Large intestine (tissue), 3 donors: ENCODE results near the gene OXA1L. TPM values are rescaled to one million over a fixed set of nuclear protein-coding genes. Genes with fewer than 3 reads are reported as not detected.
"Not testable (repeated sequence)": the region's sequence is repeated elsewhere in the genome, so short reads cannot be mapped to it uniquely, and the experiment has no call there.

ENCODE experiments used
- DNase-seq, 2 donors: peaks; one replicate each; pipeline versions ENCODE4 v3.0.0 to v3.0.0-alpha.2; 2013
- H3K27ac ChIP-seq: one replicate; pipeline ENCODE4 v1.5.1; 2013; ENCODE audit warnings: low read length
- H3K27me3 ChIP-seq: 2 replicates; pipeline ENCODE4 v1.6.1; 2013; ENCODE audit warnings: low read length; ENCODE audit not compliant: control insufficient read depth, insufficient read depth
- H3K36me3 ChIP-seq: 2 replicates; pipeline ENCODE4 v1.6.1; 2013; ENCODE audit warnings: low read length; ENCODE audit not compliant: control insufficient read depth, insufficient read depth
- H3K4me1 ChIP-seq: one replicate; pipeline ENCODE4 v1.6.1; 2013; ENCODE audit warnings: low read length; ENCODE audit not compliant: control insufficient read depth, insufficient read depth
- H3K4me3 ChIP-seq: one replicate; pipeline ENCODE4 v1.5.1; 2013; ENCODE audit warnings: low read length
- H3K9me3 ChIP-seq: one replicate; pipeline ENCODE4 v1.6.1; 2013; ENCODE audit warnings: mild to moderate bottlenecking, low read depth, low read length, moderate library complexity; ENCODE audit not compliant: control insufficient read depth
- WGBS: methylation state at CpG from one replicate; pipeline ENCODE4 v1.1.5; 2013; ENCODE audit warnings: low lambda C conversion rate; ENCODE audit not compliant: insufficient coverage; 5-methylcytosine and 5-hydroxymethylcytosine counted together
- polyA plus RNA-seq: library from polyadenylated mRNA; unstranded; fragments of 120-200 nt; gene quantifications from one replicate; pipeline ENCODE4 v1.2.1, GENCODE V29; 2013

Gene OXA1L
- polyA plus RNA-seq, 1 donor = 123 TPM

DNA sequence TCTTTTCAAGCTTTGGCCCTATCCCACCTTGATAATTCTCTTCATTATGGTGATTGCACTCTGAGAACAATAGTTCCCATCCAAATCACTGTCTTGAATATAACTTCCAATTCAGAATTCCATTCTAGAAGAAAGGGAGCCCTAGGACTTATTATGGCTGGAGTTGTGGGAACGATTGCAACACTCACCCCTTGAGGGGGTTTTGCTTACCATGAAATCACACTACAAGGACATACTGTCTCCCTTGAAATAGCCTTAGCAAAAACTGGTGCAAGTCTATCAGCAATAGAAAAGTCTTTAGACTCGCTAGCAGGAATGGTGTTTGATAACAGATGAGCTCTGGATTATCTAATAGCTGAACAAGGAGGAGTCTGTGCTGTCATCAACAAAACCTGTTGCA lies 31.4 kb upstream of the OXA1L start:
- H3K27me3 ChIP-seq = no peaks in the 10 kb centered on the region
- DNase-seq = no peak
- H3K27ac ChIP-seq = no peak overlapping the region
- H3K9me3 ChIP-seq = no peaks in the 10 kb centered on the region
- H3K4me1 ChIP-seq = no peaks in the 10 kb centered on the region
- H3K4me3 ChIP-seq = no peak overlapping the region
- WGBS = no CpG with 5 or more reads among the region's 2 CpGs
- no peaks in the 10 kb centered on the region for H3K36me3 ChIP-seq

DNA sequence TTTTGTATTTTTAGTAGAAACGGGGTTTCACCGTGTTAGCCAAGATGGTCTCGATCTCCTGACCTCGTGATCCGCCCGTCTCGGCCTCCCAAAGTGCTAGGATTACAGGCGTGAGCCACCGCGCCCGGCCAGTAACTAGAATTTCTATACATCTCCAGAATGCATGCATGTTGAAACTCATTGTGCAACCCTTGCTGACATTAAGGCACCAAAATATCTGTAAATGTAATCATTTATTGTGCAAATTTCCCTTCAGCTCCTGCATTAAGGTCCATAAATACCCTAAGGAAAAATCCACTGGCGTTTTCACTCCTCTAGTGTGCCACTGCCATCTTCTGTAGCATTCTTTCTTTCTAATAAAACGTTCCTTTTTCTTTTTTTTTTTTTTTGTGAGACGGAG lies 30.1 kb upstream of the OXA1L start:
- not testable (repeated sequence) for H3K27ac ChIP-seq, H3K27me3 ChIP-seq, H3K9me3 ChIP-seq, DNase-seq, H3K4me3 ChIP-seq, H3K36me3 ChIP-seq, H3K4me1 ChIP-seq
- WGBS = 81% methylated on average over 2 of the region's 14 CpGs

DNA sequence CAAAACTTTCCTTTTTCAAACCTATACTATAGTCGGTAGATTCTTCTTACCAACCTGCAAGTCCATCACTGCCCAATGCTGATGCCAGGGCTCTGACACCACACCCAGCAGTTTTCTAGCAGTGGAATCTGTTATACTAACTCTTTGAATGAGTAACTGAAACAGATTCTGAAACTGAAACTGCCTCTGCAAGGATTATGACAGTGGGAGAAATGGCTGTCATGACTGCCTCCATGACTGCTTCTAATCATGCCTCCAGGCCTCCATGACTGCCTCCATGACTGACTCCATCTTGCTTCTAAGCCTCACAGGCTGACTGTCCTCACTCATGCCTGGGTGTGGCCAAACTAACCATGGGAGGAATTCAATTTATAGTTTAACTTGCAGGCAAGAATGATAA lies 29.4 kb upstream of the OXA1L start:
- Histone ChIP-seq H3K4me3 (no peak overlapping the region), H3K27me3 (no peaks in the 10 kb centered on the region), H3K4me1 (no peaks in the 10 kb centered on the region), H3K9me3 (no peaks in the 10 kb centered on the region), H3K36me3 (no peaks in the 10 kb centered on the region), H3K27ac (no peak overlapping the region)
- WGBS = no CpG with 5 or more reads among the region's 1 CpG
- DNase-seq = peak in 1 of 2 donors; percentile 12

DNA sequence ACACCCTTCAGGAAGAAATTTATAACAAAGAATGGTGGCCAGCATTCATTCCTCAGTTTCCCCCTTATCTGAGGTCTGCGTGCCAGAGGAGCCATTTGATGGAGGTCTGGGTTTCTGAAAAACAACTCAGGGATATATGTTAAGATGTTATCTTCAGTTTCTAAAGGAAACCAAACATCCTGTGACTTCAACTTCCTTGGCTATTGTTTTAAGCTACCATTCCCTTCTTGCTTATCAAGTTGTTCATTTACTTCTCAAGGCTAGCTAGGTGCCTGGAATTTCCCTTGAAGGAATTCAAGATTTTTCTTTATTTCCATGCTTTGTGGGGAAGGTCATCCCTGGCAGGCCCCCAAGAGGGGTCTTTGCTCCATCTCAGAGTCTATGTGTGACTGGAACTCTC lies 27.1 kb upstream of the OXA1L start:
- Histone ChIP-seq H3K4me3 (no peak overlapping the region), H3K36me3 (no peaks in the 10 kb centered on the region), H3K9me3 (no peaks in the 10 kb centered on the region), H3K27ac (no peak overlapping the region), H3K4me1 (no peaks in the 10 kb centered on the region), H3K27me3 (no peaks in the 10 kb centered on the region)
- DNase-seq = no peak
- no CpG with 5 or more reads among the region's 1 CpG for WGBS

DNA sequence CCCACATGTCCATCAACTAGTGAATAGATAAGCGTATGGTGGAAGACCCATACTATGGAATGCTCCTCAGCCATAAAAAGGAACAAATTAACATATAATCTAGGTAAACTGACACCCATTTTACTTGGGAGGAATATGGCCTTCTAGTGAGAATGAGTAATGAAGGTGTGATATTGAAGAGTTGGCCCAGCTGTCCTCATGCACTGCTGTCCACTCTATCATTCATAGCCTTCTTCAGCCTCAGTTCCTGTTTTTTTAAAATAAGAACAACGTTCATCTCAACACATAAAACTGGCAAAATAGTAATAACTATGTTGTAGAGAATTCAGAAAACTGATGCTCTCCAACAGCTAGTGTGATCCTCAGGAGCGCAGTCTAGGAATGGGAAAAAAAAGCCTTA lies 26.5 kb upstream of the OXA1L start:
- Histone ChIP-seq H3K27ac (no peak overlapping the region), H3K4me1 (no peaks in the 10 kb centered on the region), H3K4me3 (no peak overlapping the region), H3K36me3 (no peaks in the 10 kb centered on the region), H3K27me3 (no peaks in the 10 kb centered on the region), H3K9me3 (no peaks in the 10 kb centered on the region)
- no peak for DNase-seq
- no CpG with 5 or more reads among the region's 3 CpGs for WGBS

DNA sequence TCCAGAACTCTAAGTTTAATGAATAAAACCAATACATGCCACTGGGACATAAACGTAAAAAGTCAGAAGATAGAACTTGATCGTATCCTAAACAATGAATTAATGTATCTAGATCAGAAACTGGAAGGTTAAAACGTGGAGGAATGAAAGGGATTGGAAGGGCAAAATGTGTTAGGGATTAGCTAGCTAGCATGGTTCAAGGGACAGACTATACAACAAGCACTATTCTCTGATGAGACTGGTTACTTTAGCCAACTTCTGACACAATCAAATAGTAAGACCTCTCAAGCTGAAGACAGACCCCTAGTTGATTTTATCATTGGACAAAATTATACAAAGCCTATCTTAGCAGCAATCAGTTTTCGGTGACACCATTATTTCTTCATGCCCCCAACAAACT lies 18.7 kb upstream of the OXA1L start:
- 83% methylated on average over 3 of the region's 4 CpGs for WGBS
- DNase-seq = no peak

DNA sequence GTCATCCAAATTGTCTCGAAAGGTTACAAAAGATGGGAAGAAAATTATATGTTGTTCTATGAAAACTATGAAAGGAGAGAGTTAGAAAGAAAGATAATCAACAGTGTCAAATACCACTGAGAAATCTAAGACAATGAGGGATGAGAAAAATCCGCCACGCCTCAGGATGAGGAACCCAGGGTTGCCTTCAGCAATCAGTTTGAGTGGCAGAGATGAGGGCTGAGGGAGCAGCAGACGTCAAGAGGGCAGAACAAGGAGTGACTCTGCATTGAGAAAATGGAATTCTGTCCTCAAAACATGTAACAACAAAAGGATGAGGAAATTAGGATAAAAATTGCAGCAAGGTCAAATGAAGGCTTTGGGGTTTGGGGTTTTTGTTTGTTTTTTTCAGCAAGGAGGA lies 18.3 kb upstream of the OXA1L start:
- H3K4me3 ChIP-seq = no peak overlapping the region
- H3K9me3 ChIP-seq = no peaks in the 10 kb centered on the region
- no peaks in the 10 kb centered on the region for H3K4me1 ChIP-seq
- H3K27me3 ChIP-seq = no peaks in the 10 kb centered on the region
- no peaks in the 10 kb centered on the region for H3K36me3 ChIP-seq
- WGBS = 94% methylated on average over 3 of the region's 4 CpGs
- no peak overlapping the region for H3K27ac ChIP-seq
- DNase-seq = no peak

More for the DNA sequence above, 18.7 kb upstream of the OXA1L start:
- no peaks in the 10 kb centered on the region for H3K9me3 ChIP-seq
- no peak overlapping the region for H3K27ac ChIP-seq
- H3K36me3 ChIP-seq = no peaks in the 10 kb centered on the region
- H3K27me3 ChIP-seq = no peaks in the 10 kb centered on the region
- no peak overlapping the region for H3K4me3 ChIP-seq
- H3K4me1 ChIP-seq = no peaks in the 10 kb centered on the region

DNA sequence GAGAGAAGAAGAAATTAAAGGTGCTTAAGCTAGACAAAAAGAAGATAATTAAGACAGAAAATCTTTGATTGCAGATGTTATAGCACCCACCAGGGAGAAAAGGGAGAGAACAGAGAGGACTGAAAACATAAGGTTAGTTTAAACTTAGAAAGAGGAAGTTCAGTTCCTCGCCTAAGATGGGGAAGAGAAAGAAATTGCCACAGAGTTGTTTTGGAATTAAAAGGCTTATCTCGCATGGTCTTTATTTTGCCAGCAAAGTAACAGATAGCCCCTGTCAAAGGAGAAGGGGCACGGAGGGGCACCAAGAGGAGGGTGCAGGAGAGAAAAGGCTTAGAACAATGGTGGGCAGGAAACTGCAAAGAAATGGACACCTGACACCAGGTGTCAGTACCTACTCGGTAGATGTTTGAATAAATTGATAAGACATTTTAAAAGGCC lies 17.8 kb upstream of the OXA1L start:
- WGBS = 83% methylated on average over 1 of the region's 4 CpGs
- no peak overlapping the region for H3K4me3 ChIP-seq
- H3K27ac ChIP-seq = no peak overlapping the region
- no peaks in the 10 kb centered on the region for H3K9me3 ChIP-seq
- no peak for DNase-seq
- no peaks in the 10 kb centered on the region for H3K4me1 ChIP-seq
- no peaks in the 10 kb centered on the region for H3K36me3 ChIP-seq
- no peaks in the 10 kb centered on the region for H3K27me3 ChIP-seq

DNA sequence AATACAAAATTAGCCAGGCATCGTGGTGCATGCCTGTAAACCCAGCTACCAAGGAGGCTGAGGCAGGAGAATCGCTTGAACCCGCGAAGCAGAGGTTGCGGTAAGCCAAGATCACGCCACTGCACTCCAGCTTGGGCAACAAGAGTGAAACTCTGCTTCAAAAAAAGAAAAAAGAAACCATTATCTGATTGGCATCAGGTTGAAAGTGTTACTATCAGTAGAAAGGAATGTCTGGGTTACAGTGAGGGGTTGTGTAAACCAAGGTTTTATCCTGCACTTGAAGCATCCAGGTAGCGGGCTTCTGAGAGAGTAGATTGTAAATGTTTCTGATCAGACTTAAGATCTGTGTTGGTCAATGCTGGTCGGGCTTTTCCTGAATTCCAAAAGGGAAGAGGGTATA lies 14.1 kb upstream of the OXA1L start:
- Histone ChIP-seq H3K36me3 (no peaks in the 10 kb centered on the region), H3K4me3 (no peak overlapping the region), H3K27me3 (no peaks in the 10 kb centered on the region), H3K4me1 (no peaks in the 10 kb centered on the region), H3K9me3 (no peaks in the 10 kb centered on the region), H3K27ac (no peak overlapping the region)
- WGBS = no CpG with 5 or more reads among the region's 8 CpGs
- DNase-seq = no peak

DNA sequence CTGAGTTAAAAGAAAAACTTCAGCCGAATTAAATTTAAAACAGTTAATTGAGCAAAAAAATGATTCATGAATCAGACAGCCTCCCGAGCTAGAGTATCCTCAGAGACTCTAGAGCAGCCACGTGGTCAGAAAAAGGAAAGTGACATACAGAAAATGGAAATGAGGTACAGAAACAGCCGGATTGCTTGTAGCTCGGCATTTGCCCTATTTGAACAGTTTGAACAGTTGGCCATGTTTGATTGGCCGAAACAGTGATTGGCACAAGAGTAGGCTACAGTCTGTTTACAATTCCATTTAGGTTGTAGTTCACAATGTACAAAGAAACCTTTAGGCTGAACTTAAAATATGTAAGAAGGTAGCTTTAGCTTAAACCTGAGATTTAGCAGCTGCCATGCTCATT lies 12.9 kb upstream of the OXA1L start:
- H3K27ac ChIP-seq = no peak overlapping the region
- H3K36me3 ChIP-seq = no peaks in the 10 kb centered on the region
- no peak overlapping the region for H3K4me3 ChIP-seq
- H3K27me3 ChIP-seq = no peaks in the 10 kb centered on the region
- 75% methylated on average over 2 of the region's 6 CpGs for WGBS
- no peaks in the 10 kb centered on the region for H3K9me3 ChIP-seq
- H3K4me1 ChIP-seq = no peaks in the 10 kb centered on the region
- DNase-seq = no peak

DNA sequence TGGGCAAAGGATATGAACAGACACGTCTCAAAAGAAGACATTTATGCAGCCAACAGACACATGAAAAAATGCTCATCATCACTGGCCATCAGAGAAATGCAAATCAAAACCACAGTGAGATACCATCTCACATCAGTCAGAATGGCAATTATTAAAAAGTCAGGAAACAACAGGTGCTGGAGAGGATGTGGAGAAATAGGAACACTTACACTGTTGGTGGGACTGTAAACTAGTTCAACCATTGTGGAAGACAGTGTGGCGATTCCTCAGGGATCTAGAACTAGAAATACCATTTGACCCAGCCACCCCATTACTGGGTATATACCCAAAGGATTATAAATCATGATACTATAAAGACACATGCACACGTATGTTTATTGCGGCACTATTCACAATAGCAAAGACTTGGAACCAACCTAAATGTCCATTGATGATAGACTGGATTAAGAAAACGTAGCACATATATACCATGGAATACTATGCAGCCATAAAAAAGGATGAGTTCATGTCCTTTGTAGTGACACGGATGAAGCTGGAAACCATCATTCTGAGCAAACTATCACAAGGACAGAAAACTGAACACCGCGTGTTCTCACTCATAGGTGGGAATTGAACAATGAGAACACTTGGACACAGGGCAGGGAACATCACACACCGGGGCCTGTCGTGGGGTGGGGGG lies 8.4 kb upstream of the OXA1L start:
- not testable (repeated sequence) for H3K36me3 ChIP-seq, H3K4me1 ChIP-seq, H3K27me3 ChIP-seq, H3K27ac ChIP-seq, H3K4me3 ChIP-seq, H3K9me3 ChIP-seq, DNase-seq
- WGBS = 100% methylated on average over 3 of the region's 10 CpGs
